GM12892 (cell line): ENCODE measurements around the gene LAT.

Experiments used
- POLR2A ChIP-seq: IDR thresholded peaks from 2 replicates; pipeline ENCODE4 v1.6.1; 2011; ENCODE audit warnings: low read depth, low read length, control low read depth
- POLR2AphosphoS5 ChIP-seq: IDR thresholded peaks from 2 replicates; pipeline ENCODE4 v1.6.1; 2011; ENCODE audit warnings: low read depth, low read length, control low read depth
- TAF1 ChIP-seq: IDR thresholded peaks from 2 replicates; pipeline ENCODE4 v1.6.1; 2011; ENCODE audit warnings: low read depth, mild to moderate bottlenecking, control low read depth, low read length, borderline replicate concordance

- TF ChIP-seq POLR2AphosphoS5 (no peak), POLR2A (no peak), TAF1 (no peak)
Observed at GRCh38 chr16:28989363-28989762, 4.5 kb downstream of the LAT start.
